ENCODE data around the gene ARHGAP22.
A peak's percentile ranks its signal among the peaks of the same experiment; 100 is the strongest.

ARHGAP22 gene

GRCh38 chr10:48412081-48412480, 192.8 kb downstream of the ARHGAP22 start:
- FAIRE-seq: no peak

- FAIRE-seq: no peak
These were observed 193.4 kb downstream of the ARHGAP22 start for GRCh38 chr10:48411510-48411909.

- no peak for FAIRE-seq
These were observed 194.4 kb downstream of the ARHGAP22 start for GRCh38 chr10:48410503-48410902.

GRCh38 chr10:48406658-48407057, 198.2 kb downstream of the ARHGAP22 start:
- FAIRE-seq: no peak

- no peak for FAIRE-seq
These were observed 198.7 kb downstream of the ARHGAP22 start for GRCh38 chr10:48406204-48406603.

GRCh38 chr10:48404646-48405045, 200.2 kb downstream of the ARHGAP22 start:
- FAIRE-seq: no peak

- FAIRE-seq: no peak
These were observed 204.0 kb downstream of the ARHGAP22 start for GRCh38 chr10:48400850-48401220.

GRCh38 chr10:48400129-48400849, 204.6 kb downstream of the ARHGAP22 start:
- peak; percentile 65 for FAIRE-seq

GRCh38 chr10:48399551-48399950, 205.3 kb downstream of the ARHGAP22 start:
- no peak for FAIRE-seq

- no peak for FAIRE-seq
These were observed 205.8 kb downstream of the ARHGAP22 start for GRCh38 chr10:48399056-48399541.

GRCh38 chr10:48398261-48398660, 206.6 kb downstream of the ARHGAP22 start:
- FAIRE-seq: no peak

Data from endometrium (tissue), 2 donors.